AG04450 (cell line): ENCODE measurements around the gene WDR44. TPM values are rescaled to one million over a fixed set of nuclear protein-coding genes. Genes with fewer than 3 reads are reported as not detected.
"Not testable (repeated sequence)": the region's sequence is repeated elsewhere in the genome, so short reads cannot be mapped to it uniquely, and the experiment has no call there.

Experiments used
- CTCF ChIA-PET: fragments of 300-600, 350-600 bp; formaldehyde crosslinking; extraction: SDS; loops from one replicate; lab custom pipeline; 2022; ENCODE audit warnings: antibody characterized with exemption, inconsistent platforms; lab: Charles Lee
- POLR2A ChIA-PET: fragments of 350-600 bp; formaldehyde crosslinking; extraction: SDS; loops from one replicate; lab custom pipeline; 2021; ENCODE audit warnings: antibody characterized with exemption, inconsistent platforms; lab: Yijun Ruan, JAX
- DNase-seq: peaks from one replicate; pipeline ENCODE4 v3.0.0-alpha.2; 2011; ENCODE audit warnings: low read depth, low spot score
- H3K27ac ChIP-seq: one replicate; pipeline ENCODE4 v1.5.1; 2012; ENCODE audit warnings: low read depth, low read length, control low read depth
- H3K27me3 ChIP-seq: one replicate; pipeline ENCODE4 v1.6.0; 2012; ENCODE audit warnings: low read length; ENCODE audit not compliant: control insufficient read depth, insufficient read depth
- H3K4me3 ChIP-seq: 2 replicates; pipeline ENCODE4 v1.5.1; 2011; ENCODE audit warnings: mild to moderate bottlenecking, low read depth, low read length, control low read depth
- H3K9me3 ChIP-seq: 2 replicates; pipeline ENCODE4 v1.5.1; 2012; ENCODE audit warnings: low read length; ENCODE audit not compliant: control insufficient read depth, insufficient read depth
- polyA plus RNA-seq: library from polyadenylated mRNA; depleted of rRNA; stranded (reverse); fragments of >200 nt; gene quantifications from 2 replicates; pipeline ENCODE4 v1.2.3, GENCODE V29; 2011
- TF ChIP-seq, protein P1 (sequence below): IDR thresholded peaks from 2 replicates; pipeline ENCODE4 v1.5.1; 2011; ENCODE audit warnings: low read depth, low read length, control low read depth, inconsistent platforms

Gene WDR44
- polyA plus RNA-seq, 1 experiment, result 17.2 TPM

- DNase-seq, result no peak
- H3K27me3 ChIP-seq, result no peaks in the 10 kb centered on the region
- H3K27ac ChIP-seq, result no peak overlapping the region
- H3K9me3 ChIP-seq, result no peaks in the 10 kb centered on the region
- TF ChIP-seq, protein P1, sequence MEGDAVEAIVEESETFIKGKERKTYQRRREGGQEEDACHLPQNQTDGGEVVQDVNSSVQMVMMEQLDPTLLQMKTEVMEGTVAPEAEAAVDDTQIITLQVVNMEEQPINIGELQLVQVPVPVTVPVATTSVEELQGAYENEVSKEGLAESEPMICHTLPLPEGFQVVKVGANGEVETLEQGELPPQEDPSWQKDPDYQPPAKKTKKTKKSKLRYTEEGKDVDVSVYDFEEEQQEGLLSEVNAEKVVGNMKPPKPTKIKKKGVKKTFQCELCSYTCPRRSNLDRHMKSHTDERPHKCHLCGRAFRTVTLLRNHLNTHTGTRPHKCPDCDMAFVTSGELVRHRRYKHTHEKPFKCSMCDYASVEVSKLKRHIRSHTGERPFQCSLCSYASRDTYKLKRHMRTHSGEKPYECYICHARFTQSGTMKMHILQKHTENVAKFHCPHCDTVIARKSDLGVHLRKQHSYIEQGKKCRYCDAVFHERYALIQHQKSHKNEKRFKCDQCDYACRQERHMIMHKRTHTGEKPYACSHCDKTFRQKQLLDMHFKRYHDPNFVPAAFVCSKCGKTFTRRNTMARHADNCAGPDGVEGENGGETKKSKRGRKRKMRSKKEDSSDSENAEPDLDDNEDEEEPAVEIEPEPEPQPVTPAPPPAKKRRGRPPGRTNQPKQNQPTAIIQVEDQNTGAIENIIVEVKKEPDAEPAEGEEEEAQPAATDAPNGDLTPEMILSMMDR, result no peak
- ChIA-PET POLR2A (no interaction called here), CTCF (no interaction called here)
- H3K4me3 ChIP-seq, result no peak overlapping the region
Measured at GRCh38 chrX:118455013-118455412, 109.1 kb downstream of the WDR44 start.

GRCh38 chrX:118459494-118459893 is 113.6 kb downstream of the WDR44 start:
- ChIA-PET CTCF (interaction anchor here (0.6 to 5.4 kb wide), 28 partner anchors 8 to 343 kb away, joined by 3 to 146 read pairs (median 4); no protein-coding TSS in a partner anchor), POLR2A (interaction anchor here (1.0 to 1.3 kb wide), 2 partner anchors 36 to 142 kb away, joined by 3 to 4 read pairs; partner anchors contain the start of gene DOCK11)
- TF ChIP-seq, protein P1, result peak; percentile 69
- Histone ChIP-seq H3K4me3 (no peak overlapping the region), H3K27me3 (no peaks in the 10 kb centered on the region), H3K27ac (no peak overlapping the region), H3K9me3 (no peaks in the 10 kb centered on the region)
- no peak for DNase-seq

- Histone ChIP-seq H3K4me3 (no peak overlapping the region), H3K9me3 (no peaks in the 10 kb centered on the region), H3K27ac (no peak overlapping the region), H3K27me3 (no peaks in the 10 kb centered on the region)
- POLR2A ChIA-PET, result no interaction called here
- CTCF ChIA-PET, result no interaction called here
- no peak for DNase-seq
- TF ChIP-seq, protein P1, result no peak
Measured at GRCh38 chrX:118464501-118464900, 118.6 kb downstream of the WDR44 start.

GRCh38 chrX:118468122-118468521 is 122.2 kb downstream of the WDR44 start:
- TF ChIP-seq, protein P1, result no peak
- ChIA-PET CTCF (interaction anchor here (1.0 kb wide), 1 partner anchor 9 kb away, joined by 7 read pairs; no protein-coding TSS in a partner anchor), POLR2A (no interaction called here)
- no peak for DNase-seq
- no peaks in the 10 kb centered on the region for H3K27me3 ChIP-seq
- H3K9me3 ChIP-seq, result no peaks in the 10 kb centered on the region
- H3K4me3 ChIP-seq, result no peak overlapping the region
- H3K27ac ChIP-seq, result no peak overlapping the region

GRCh38 chrX:118470721-118471347 is 124.9 kb downstream of the WDR44 start:
- H3K4me3 ChIP-seq, POLR2A ChIA-PET, DNase-seq, H3K27ac ChIP-seq, H3K9me3 ChIP-seq, H3K27me3 ChIP-seq: not testable (repeated sequence)
- CTCF ChIA-PET, result interaction anchor here (0.7 to 1.3 kb wide), 4 partner anchors 11 to 131 kb away, joined by 3 to 6 read pairs (median 4); no protein-coding TSS in a partner anchor
